ENCODE measurements around the gene TMEM208. TPM values are rescaled to one million over a fixed set of nuclear protein-coding genes. Genes with fewer than 3 reads are reported as not detected.
A peak's percentile ranks its signal among the peaks of the same experiment; 100 is the strongest.

Gene TMEM208
- total and polyA plus RNA-seq, 12 donors: 52.1 to 289 (median 80.4) TPM

GRCh38 chr16:67227567-67227921 lies 614 bp downstream of the TMEM208 start:
- Histone ChIP-seq H3K36me3 (replicated peaks in 1 of 2) (peaks cover 0 to 40% of the 10 kb centered on the region in 2 donors), H3K9me3 (replicated peaks in 1 of 3) (no peaks in the 10 kb centered on the region), H3K27me3 (no peaks in the 10 kb centered on the region), H3K27ac (peak overlapping the region in 4 of 5 donors; percentile 63 to 90 (median 71)), H3K4me1 (replicated peaks in 1 of 2) (peaks cover 12 to 17% of the 10 kb centered on the region in 2 donors), H3K4me3 (peak overlapping the region; percentile 35 to 96 (median 72))
- DNase-seq: peak in 1 of 7 donors; percentile 25
- WGBS, 4 donors: 9 to 10% (median 9%) methylated on average over 8 to 12 of the region's 12 CpGs
- TF ChIP-seq CTCF (IDR thresholded peaks at IDR 0.05) (no peak), POLR2A (IDR thresholded peaks at IDR 0.05) (no peak)
- intact Hi-C loops (cut with DNase I): no loop called here

GRCh38 chr16:67228034-67228785 lies 1.3 kb downstream of the TMEM208 start:
- H3K4me3 ChIP-seq: peak overlapping the region in 1 of 4 donors; percentile 96
- peaks cover 12 to 17% of the 10 kb centered on the region in 2 donors for H3K4me1 ChIP-seq (replicated peaks in 1 of 2)
- peaks cover 0 to 41% of the 10 kb centered on the region in 2 donors for H3K36me3 ChIP-seq (replicated peaks in 1 of 2)
- no peak for TF ChIP-seq POLR2A (IDR thresholded peaks at IDR 0.05)
- no peak for TF ChIP-seq CTCF (IDR thresholded peaks at IDR 0.05)
- no peaks in the 10 kb centered on the region for H3K9me3 ChIP-seq (replicated peaks in 1 of 3)
- H3K27me3 ChIP-seq: no peaks in the 10 kb centered on the region
- intact Hi-C loops (cut with DNase I): no loop called here
- WGBS, 4 donors: 79 to 87% (median 82%) methylated on average over 6 to 9 of the region's 9 CpGs
- no peak overlapping the region for H3K27ac ChIP-seq
- no peak for DNase-seq

- Histone ChIP-seq H3K27me3 (no peaks in the 10 kb centered on the region), H3K4me3 (no peak overlapping the region), H3K4me1 (replicated peaks in 1 of 2) (peaks cover 12 to 17% of the 10 kb centered on the region in 2 donors), H3K27ac (no peak overlapping the region), H3K36me3 (replicated peaks in 1 of 2) (peaks cover 0 to 48% of the 10 kb centered on the region in 2 donors), H3K9me3 (replicated peaks in 1 of 3) (no peaks in the 10 kb centered on the region)
- 77 to 85% (median 83%) methylated on average over 8 to 9 of the region's 9 CpGs for WGBS, 4 donors
- DNase-seq: peak in 1 of 7 donors; percentile 16
- TF ChIP-seq CTCF (IDR thresholded peaks at IDR 0.05) (no peak), POLR2A (IDR thresholded peaks at IDR 0.05) (no peak)
- intact Hi-C loops (cut with DNase I): no loop called here
Measured at GRCh38 chr16:67228905-67229304, 2.0 kb downstream of the TMEM208 start.

GRCh38 chr16:67229906-67230808 lies 3.2 kb downstream of the TMEM208 start:
- Histone ChIP-seq H3K27me3 (no peaks in the 10 kb centered on the region), H3K27ac (no peak overlapping the region), H3K4me3 (no peak overlapping the region), H3K9me3 (replicated peaks in 1 of 3) (no peaks in the 10 kb centered on the region), H3K36me3 (replicated peaks in 1 of 2) (peaks cover 0 to 61% of the 10 kb centered on the region in 2 donors), H3K4me1 (replicated peaks in 1 of 2) (peaks cover 12 to 17% of the 10 kb centered on the region in 2 donors)
- intact Hi-C loops (cut with DNase I): no loop called here
- peak in 1 of 7 donors; percentile 18 for DNase-seq
- WGBS, 4 donors: 91 to 95% (median 91%) methylated on average over 8 to 32 of the region's 32 CpGs
- TF ChIP-seq POLR2A (IDR thresholded peaks at IDR 0.05) (no peak), CTCF (IDR thresholded peaks at IDR 0.05) (no peak)

All from adrenal gland (tissue), 12 donors.